GM21390 (cell line): ENCODE data around the gene YPEL4.
A peak's percentile ranks its signal among the peaks of the same experiment; 100 is the strongest.

Experiments
- ATAC-seq: cut with Tn5 transposase; IDR thresholded peaks from one replicate; pipeline ENCODE4 v1.9.1; 2021; ENCODE audit not compliant: unreplicated experiment

Gene YPEL4

DNA sequence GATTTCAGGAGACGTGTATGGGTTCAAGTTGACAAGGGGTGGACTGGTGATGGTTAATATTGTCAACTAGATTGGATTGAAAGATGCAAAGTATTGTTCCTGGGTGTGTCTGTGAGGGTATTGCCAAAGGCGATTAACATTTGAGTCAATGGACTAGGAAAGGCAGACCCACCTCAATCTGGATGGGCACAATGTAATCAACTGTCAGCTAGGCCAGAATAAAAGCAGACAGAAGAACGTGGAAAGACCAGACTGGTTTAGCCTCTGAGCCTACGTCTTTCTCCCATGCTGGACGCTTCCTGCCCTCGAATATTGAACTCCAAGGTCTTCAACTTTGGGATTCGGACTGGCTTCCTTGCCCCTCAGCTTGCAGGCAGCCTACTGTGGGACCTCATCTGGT, 1.7 kb upstream of the YPEL4 start:
- ATAC-seq, result no peak

DNA sequence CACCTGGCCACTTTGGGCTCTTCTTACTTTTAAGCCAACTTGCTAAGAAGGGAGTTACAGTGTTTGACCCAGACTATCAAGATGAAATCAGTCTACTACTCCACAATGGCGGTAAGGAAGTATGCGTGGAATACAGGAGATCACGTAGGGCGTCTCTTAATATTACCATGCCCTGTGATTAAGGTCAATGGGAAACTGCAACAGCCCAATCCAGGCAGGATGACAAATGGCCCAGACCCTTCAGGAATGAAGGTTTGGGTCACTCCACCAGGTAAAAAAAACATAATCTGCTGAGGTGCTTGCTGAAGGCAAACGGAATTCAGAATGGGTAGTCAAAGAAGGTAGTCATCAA, 1.0 kb upstream of the YPEL4 start:
- no peak for ATAC-seq

DNA sequence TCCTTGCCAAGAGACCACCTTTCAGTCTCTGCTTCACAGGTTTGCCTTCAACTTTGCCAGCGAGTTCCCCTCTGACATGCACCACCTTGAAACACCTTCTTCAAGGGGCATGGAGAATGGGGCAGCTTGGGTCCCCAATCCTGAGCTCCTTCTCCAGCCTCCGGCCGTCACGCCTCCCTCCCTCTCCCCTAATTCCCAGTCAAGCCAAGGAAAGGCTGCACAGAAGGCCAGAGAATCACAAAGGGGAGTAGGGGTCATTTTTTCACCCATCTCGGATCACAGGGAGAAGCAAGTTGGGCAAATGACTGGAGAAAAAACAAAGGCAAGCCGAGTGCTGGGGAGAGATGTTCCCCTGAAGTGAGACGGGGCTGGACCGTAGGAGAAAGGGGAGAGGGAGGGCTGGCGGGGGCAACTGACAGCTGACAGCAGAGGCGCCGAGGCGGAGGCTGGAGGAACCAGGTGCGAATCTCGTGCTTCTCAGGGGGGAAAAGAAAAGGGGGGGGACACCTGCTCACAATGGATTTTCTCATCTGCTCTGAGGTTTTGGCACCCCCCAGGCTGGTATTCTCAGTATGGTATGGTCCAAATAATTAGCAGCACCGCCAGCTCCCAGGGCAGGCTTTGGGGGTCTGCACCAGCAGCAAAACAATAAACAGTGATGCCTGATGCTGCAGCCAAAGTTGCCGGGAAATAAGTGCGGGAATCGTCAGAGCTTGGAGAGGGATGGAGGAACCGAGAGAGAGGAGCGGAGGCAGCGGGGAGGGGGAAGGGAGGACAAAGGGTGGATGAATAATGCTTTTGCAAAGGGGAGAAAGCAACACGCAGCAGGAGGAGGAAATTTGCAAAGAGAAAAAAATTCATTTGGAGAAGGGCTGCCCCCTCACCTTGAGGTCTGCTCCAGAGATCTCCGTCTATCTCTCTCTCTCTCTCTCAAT, 644 bp downstream of the YPEL4 start:
- no peak for ATAC-seq

DNA sequence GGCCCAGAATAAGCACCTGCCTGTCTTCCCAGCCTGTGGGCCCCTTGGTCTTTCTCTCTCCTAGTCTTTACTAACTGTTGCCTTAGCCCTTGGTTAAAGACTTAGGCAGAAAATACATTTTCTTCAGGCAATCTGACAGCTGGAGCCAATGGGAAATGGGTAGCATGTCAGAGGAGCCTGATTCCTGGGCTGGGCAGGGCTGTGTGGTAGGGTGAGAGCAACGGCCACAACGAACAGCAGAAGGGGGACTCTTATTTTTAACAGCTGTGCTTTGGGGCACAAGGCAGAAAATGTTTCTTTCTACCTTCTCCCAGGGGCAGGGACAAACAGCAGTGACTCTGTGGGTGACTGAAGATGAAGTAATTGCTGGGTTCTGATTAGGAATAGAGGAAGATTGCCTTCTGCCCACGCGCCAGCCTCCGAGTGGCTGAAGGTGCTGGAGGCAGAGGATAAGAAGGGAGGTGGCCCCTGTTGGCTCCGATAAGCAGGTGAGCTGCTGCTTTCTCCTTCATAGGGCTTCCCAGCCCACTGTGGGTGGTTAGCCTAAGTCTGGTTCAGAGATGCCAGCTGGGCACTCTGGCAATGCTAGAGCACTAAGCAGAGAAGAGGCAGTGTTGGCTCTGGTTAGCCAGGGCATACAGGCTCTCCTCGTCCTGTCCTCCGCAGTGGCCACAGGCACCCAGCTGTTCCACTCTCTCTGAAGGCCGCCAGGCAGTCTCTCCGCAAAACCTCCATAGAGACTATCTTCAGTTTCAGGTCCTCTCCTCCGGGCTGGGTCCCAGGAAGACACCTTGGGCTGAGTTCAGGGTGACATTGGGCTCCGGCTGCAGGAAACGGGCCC, 1.5 kb downstream of the YPEL4 start:
- no peak for ATAC-seq

GRCh38 chr11:57647372-57647771, 2.3 kb downstream of the YPEL4 start:
- no peak for ATAC-seq

- no peak for ATAC-seq
Observed at GRCh38 chr11:57646799-57647303, 2.9 kb downstream of the YPEL4 start.

DNA sequence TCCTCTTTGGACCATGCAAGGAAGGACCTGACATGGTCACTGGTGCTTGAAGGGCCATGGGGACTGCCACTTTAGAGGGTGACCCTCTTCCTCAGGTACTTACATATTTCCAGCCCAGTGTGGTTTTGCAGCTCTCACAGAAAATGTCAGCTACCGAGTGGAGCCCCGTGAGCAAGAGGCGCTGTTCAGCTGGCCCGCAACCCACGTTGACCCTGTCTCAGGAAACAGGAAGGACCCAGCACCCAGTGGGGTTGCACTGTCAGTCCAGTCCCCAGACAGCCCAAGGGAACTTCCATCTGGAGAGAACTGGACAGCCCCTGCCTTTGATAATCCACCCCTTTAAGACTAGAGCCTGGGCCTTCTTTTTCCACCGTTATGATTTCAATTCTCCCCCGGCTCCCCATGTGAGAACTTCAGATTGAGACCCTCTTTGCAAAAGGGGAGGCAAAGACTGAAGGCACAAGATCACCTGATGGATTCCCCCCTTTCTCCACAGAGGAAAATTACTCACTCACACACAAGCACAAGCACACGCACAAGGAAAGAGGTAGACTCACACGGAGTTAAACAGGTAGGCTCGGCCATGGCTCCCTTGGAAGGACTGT, 3.4 kb downstream of the YPEL4 start:
- ATAC-seq, result no peak

GRCh38 chr11:57645689-57646085, 4.0 kb downstream of the YPEL4 start:
- ATAC-seq, result no peak

- ATAC-seq, result peak; percentile 60
Observed at GRCh38 chr11:57644748-57645688, 4.7 kb downstream of the YPEL4 start.

DNA sequence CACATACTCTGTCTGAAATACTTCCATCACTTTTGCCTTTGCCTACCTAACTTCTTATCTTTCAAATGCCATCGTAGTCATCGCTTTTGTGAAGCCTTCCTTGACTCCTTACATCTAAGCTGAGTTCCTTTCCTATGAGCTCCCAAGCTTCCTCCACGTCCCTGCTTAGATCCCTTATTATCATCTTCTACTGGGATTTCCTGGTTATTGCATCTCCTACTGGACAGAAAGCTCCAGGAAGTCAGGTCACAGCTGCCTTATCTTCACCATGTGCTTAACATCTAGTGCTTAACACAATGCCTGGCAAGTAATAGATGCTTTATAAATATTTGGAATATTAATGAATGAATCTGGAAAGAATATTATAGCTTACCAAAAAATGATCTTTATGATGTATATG, 5.9 kb downstream of the YPEL4 start:
- ATAC-seq, result no peak

GRCh38 chr11:57641011-57641807, 8.5 kb downstream of the YPEL4 start:
- no peak for ATAC-seq

DNA sequence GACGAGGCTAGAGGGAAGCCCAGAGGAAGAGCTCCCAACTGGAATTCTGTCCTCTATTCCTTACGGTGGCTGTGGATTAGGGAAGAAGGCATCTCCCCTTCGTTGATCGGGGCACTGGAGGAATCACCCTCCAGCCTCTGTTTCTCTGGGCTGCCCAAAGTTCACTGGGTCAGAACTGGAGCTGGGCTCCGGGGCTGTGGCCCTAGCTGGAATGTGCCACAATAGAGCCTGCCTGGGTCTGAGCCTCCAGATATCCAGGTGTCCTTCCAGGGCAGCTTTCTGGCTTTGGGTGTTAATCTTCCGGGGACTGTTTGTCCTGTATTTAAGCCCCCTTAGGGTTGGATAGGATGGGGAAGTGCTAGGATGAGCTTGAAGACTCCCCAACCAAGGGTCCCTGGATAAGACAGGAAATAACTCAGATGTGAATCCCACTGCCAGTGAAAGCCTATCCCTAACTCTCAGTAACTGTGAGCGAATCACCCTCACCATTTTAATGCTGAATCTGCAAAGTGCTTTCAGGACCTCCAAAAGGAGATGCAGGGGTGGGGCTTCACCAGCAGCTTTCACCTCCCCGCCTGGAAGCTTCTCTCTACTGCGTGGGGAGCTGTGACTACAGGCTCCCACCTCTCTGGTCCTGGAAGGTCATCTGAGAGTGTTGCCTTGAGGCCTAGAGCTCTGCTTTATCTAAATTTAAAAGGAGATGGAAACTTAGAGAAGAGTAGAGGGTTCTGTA, 9.5 kb downstream of the YPEL4 start:
- no peak for ATAC-seq

DNA sequence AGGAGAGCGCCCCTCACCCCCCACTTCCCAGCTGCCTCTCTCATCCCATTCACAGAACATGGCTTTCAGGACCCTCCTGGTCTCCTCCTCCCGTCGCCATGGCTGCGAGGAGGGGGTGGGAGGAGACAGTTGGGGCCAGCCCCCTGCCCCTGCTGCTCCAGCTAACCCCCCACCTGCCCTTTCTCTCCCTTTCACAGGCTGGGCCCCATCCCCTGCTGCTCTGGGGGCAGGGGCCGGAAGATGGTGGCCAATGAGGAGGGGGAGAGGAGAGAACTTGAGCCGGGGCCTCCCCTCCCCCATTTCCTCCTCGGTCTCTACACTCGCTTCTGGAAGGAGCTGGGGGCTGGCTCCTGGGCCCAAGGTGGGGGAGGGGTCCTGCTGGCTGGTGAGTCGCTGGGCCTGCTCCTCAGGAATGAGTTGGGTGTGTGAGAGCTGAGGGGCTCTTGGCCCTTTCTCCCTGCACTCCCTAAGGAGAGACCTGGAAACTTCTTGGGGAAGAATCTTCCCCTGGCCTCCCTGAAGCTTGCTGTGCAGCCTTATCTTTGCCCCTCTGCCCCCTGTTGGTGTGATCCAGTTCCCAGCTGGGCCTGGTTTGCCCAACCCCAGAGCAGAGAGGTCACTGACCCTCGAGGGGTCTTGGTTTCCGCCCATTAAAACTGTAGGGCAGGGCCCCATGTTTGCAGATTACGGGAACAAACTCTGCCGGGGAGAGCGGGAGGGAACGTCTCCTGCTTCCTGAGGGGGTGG, 10.2 kb downstream of the YPEL4 start:
- no peak for ATAC-seq

GRCh38 chr11:57638811-57639320, 10.8 kb downstream of the YPEL4 start:
- ATAC-seq, result no peak

- ATAC-seq, result no peak
Observed at GRCh38 chr11:57638005-57638781, 11.5 kb downstream of the YPEL4 start.

- no peak for ATAC-seq
Observed at GRCh38 chr11:57637626-57638004, 12.1 kb downstream of the YPEL4 start.

- no peak for ATAC-seq
Observed at GRCh38 chr11:57635246-57635645, 14.5 kb downstream of the YPEL4 start.
